GM18868 (cell line): ENCODE measurements around the gene PCYT1B.
"Not testable (repeated sequence)": the region's sequence is repeated elsewhere in the genome, so short reads cannot be mapped to it uniquely, and the experiment has no call there.

Experiments used
- ATAC-seq: cut with Tn5 transposase; IDR thresholded peaks from one replicate; pipeline ENCODE4 v1.9.1; 2021; ENCODE audit warnings: mild to moderate bottlenecking, moderate library complexity; ENCODE audit not compliant: unreplicated experiment

The PCYT1B gene

GRCh38 chrX:24646745-24647182 lies 383 bp downstream of the PCYT1B start:
- peak; percentile 24 for ATAC-seq

GRCh38 chrX:24646006-24646405 lies 1.1 kb downstream of the PCYT1B start:
- ATAC-seq: no peak

GRCh38 chrX:24643116-24643515 lies 4.0 kb downstream of the PCYT1B start:
- no peak for ATAC-seq

- ATAC-seq: no peak
These were observed 17.4 kb downstream of the PCYT1B start for GRCh38 chrX:24629701-24630100.

- no peak for ATAC-seq
These were observed 27.5 kb downstream of the PCYT1B start for GRCh38 chrX:24619647-24620046.

- ATAC-seq: no peak
These were observed 36.6 kb downstream of the PCYT1B start for GRCh38 chrX:24610516-24610915.

- ATAC-seq: no peak
These were observed 39.5 kb downstream of the PCYT1B start for GRCh38 chrX:24607616-24608015.

GRCh38 chrX:24605941-24606340 lies 41.2 kb downstream of the PCYT1B start:
- ATAC-seq: not testable (repeated sequence)

- ATAC-seq: no peak
These were observed 44.0 kb downstream of the PCYT1B start for GRCh38 chrX:24603191-24603590.

- ATAC-seq: no peak
These were observed 45.3 kb downstream of the PCYT1B start for GRCh38 chrX:24601858-24602257.

- no peak for ATAC-seq
These were observed 52.6 kb downstream of the PCYT1B start for GRCh38 chrX:24594501-24594900.

- no peak for ATAC-seq
These were observed 57.0 kb downstream of the PCYT1B start for GRCh38 chrX:24590111-24590510.

GRCh38 chrX:24577091-24577490 lies 70.1 kb downstream of the PCYT1B start:
- no peak for ATAC-seq

- ATAC-seq: no peak
These were observed 71.7 kb downstream of the PCYT1B start for GRCh38 chrX:24575496-24575895.

GRCh38 chrX:24574743-24575142 lies 72.4 kb downstream of the PCYT1B start:
- no peak for ATAC-seq

GRCh38 chrX:24567169-24567568 lies 80.0 kb downstream of the PCYT1B start:
- no peak for ATAC-seq

GRCh38 chrX:24566240-24566639 lies 80.9 kb downstream of the PCYT1B start:
- no peak for ATAC-seq

- ATAC-seq: no peak
These were observed 83.7 kb downstream of the PCYT1B start for GRCh38 chrX:24563291-24564010.

- ATAC-seq: peak; percentile 49
These were observed 86.0 kb downstream of the PCYT1B start for GRCh38 chrX:24561121-24561520.

GRCh38 chrX:24553011-24553410 lies 94.1 kb downstream of the PCYT1B start:
- ATAC-seq: no peak

- ATAC-seq: no peak
These were observed 97.0 kb downstream of the PCYT1B start for GRCh38 chrX:24550166-24550565.

GRCh38 chrX:24547961-24548360 lies 99.2 kb downstream of the PCYT1B start:
- no peak for ATAC-seq

GRCh38 chrX:24542756-24543155 lies 104.4 kb downstream of the PCYT1B start:
- no peak for ATAC-seq
